Measurements from ENCODE around the gene ING3. TPM values are rescaled to one million over a fixed set of nuclear protein-coding genes. Genes with fewer than 3 reads are reported as not detected.

The ING3 gene
- total and polyA plus RNA-seq, 2 of the 8 experiments (the other 6 are each of a cell fraction or from before 2014, with no cell fraction given) = 6.0 to 17.7 TPM

- FAIRE-seq = no peak
Observed at GRCh38 chr7:120984406-120984805, 33.8 kb downstream of the ING3 start.

More at GRCh38 chr7:120984406-120984805, 33.8 kb downstream of the ING3 start:
- H3K4ac ChIP-seq (replicated peaks; ENCODE audit: insufficient read length, low read depth, low read length) = no peak overlapping the region
- no peak overlapping the region for H3K56ac ChIP-seq (replicated peaks; ENCODE audit: insufficient read length, low read depth, low read length)
- DNase-seq (ENCODE audit: low read depth in 1 of 2, low spot score in 2 of 2) = no peak
- H3K18ac ChIP-seq (ENCODE audit: extremely low read depth, low read length) = no peak overlapping the region
- TF ChIP-seq MAX (IDR thresholded peaks at IDR 0.05) (no peak), BRCA1 (IDR thresholded peaks at IDR 0.05; ENCODE audit: low read depth, low read length) (no peak), NRF1 (IDR thresholded peaks at IDR 0.05; ENCODE audit: low read depth, low read length) (no peak), SRF (IDR thresholded peaks at IDR 0.05; ENCODE audit: low read depth, low read length) (no peak), CHD2 (IDR thresholded peaks at IDR 0.05; ENCODE audit: low read length) (no peak), JUND (IDR thresholded peaks at IDR 0.05; ENCODE audit: low read length) (no peak), EGR1 (IDR thresholded peaks at IDR 0.05; ENCODE audit: borderline replicate concordance, low read depth, low read length) (no peak)
- no peak overlapping the region for H3K4me3 ChIP-seq (ENCODE audit: extremely low read depth in 1 of 4, insufficient read depth in 2 of 4, low read depth in 3 of 4, low read length in 4 of 4)
- no peak overlapping the region for H4K8ac ChIP-seq (ENCODE audit: extremely low read depth, insufficient read depth, low read length)
- no peaks in the 10 kb centered on the region for H3K79me2 ChIP-seq (ENCODE audit: control insufficient read depth in 1 of 2, insufficient read depth in 2 of 2, low read length in 2 of 2)
- H2BK5ac ChIP-seq (ENCODE audit: low read depth, low read length) = no peak overlapping the region
- H3K9ac ChIP-seq (replicated peaks in 1 of 4; ENCODE audit: extremely low read depth in 1 of 4, low read depth in 3 of 4, low read length in 3 of 4) = no peak overlapping the region
- H3K36me3 ChIP-seq (ENCODE audit: control insufficient read depth in 2 of 4, insufficient read depth in 4 of 4, low read length in 3 of 4) = no peaks in the 10 kb centered on the region
- peaks cover 1 to 18% (median 11%) of the 10 kb centered on the region in 4 experiments; a peak in 6 of 7 replicates for H3K27me3 ChIP-seq (replicated peaks in 1 of 4; ENCODE audit: control insufficient read depth in 3 of 4, extremely low read depth in 1 of 4, insufficient read depth in 3 of 4, low read length in 3 of 4)
- H2BK15ac ChIP-seq (ENCODE audit: low read length) = no peak overlapping the region
- ChIA-PET POLR2A (ENCODE audit: partially characterized antibody) (no interaction called here), CTCF (ENCODE audit: partially characterized antibody) (interaction anchor here (1.1 to 8.4 kb wide), 4 partner anchors 10 to 118 kb away, joined by 3 to 139 read pairs (median 54); no protein-coding TSS in a partner anchor)
- no peak overlapping the region for H2BK20ac ChIP-seq (ENCODE audit: low read length)
- H2BK120ac ChIP-seq (replicated peaks; ENCODE audit: low read depth, low read length) = no peak overlapping the region
- H4K91ac ChIP-seq (replicated peaks; ENCODE audit: insufficient read length, low read length) = no peak overlapping the region
- H4K20me1 ChIP-seq (replicated peaks in 1 of 2; ENCODE audit: control insufficient read depth in 1 of 2, insufficient read depth in 2 of 2, low read length in 2 of 2) = no peaks in the 10 kb centered on the region
- no peaks in the 10 kb centered on the region for H3K9me3 ChIP-seq (ENCODE audit: insufficient read depth in 2 of 2, low read depth in 1 of 2, low read length in 1 of 2)
- no peak overlapping the region for H3K14ac ChIP-seq (ENCODE audit: insufficient read length)
- H3K4me1 ChIP-seq (replicated peaks in 1 of 4; ENCODE audit: control insufficient read depth in 3 of 4, insufficient read depth in 4 of 4, low read length in 3 of 4) = peaks cover 0 to 4% (median 3%) of the 10 kb centered on the region in 4 experiments; a peak in 4 of 7 replicates
- H2AK5ac ChIP-seq (ENCODE audit: low read depth, low read length) = no peak overlapping the region
- H3K23me2 ChIP-seq (ENCODE audit: low read depth, low read length) = 0 out of 2 replicates have a peak, but pooled peaks cover 2% of the 10 kb centered on the region
- WGBS, 2 experiments (ENCODE audit: extremely low coverage in 1 of 2, insufficient coverage in 1 of 2, insufficient read length in 1 of 2, insufficient replicate concordance in 2 of 2, low coverage in 1 of 2, low lambda C conversion rate in 2 of 2, missing lambda C conversion rate in 1 of 2) = 96% methylated on average over 3 of the region's 3 CpGs; no CpG with 5 or more reads in 1 of the 2 experiments
- no peak overlapping the region for H3K4me2 ChIP-seq (ENCODE audit: insufficient read depth in 1 of 2, low read depth in 2 of 2, low read length in 2 of 2)
- H3K27ac ChIP-seq (ENCODE audit: low read depth, low read length) = no peak overlapping the region
- H3K79me1 ChIP-seq (ENCODE audit: low read depth, low read length) = no peaks in the 10 kb centered on the region
- H3K23ac ChIP-seq (ENCODE audit: insufficient read length) = no peak overlapping the region
- H4K5ac ChIP-seq (ENCODE audit: insufficient read length, low read depth, low read length) = no peak overlapping the region
- H2AFZ ChIP-seq (ENCODE audit: low read length) = no peak overlapping the region
- no peak overlapping the region for H2BK12ac ChIP-seq (ENCODE audit: low read depth, low read length)
